A673 (cell line): ENCODE measurements around the gene ITSN2. TPM values are rescaled to one million over a fixed set of nuclear protein-coding genes. Genes with fewer than 3 reads are reported as not detected.

ENCODE experiments used
- BruUV-seq: library from RNA; stranded (reverse); fragments of 400-500 nt; replicated peaks from 2 replicates; lab custom pipeline; 2021; lab: Mats Ljungman, UMichigan
- CTCF ChIA-PET: fragments of 300-600 bp; sonication (Branson Sonifier 250); formaldehyde crosslinking; loops from one replicate; lab custom pipeline; 2022; ENCODE audit warnings: antibody characterized with exemption; lab: Charles Lee
- POLR2A ChIA-PET: fragments of 300-600 bp; sonication (Branson Sonifier 250); formaldehyde crosslinking; loops from one replicate; lab custom pipeline; 2022; ENCODE audit warnings: antibody characterized with exemption; ENCODE audit not compliant: low non-redundant PET; lab: Charles Lee
- DNase-seq: peaks from one replicate; pipeline ENCODE4 v3.0.0-alpha.2; 2015; ENCODE audit warnings: low spot score
- H3K27ac ChIP-seq: fragments of 200-600 bp; sonication (generic); 2 replicates; pipeline ENCODE4 v1.5.1; 2016; ENCODE audit warnings: mixed run types, low read depth, mild to moderate bottlenecking, mixed read lengths, antibody characterized with exemption, low read length; ENCODE audit not compliant: poor library complexity, severe bottlenecking
- H3K27me3 ChIP-seq: fragments of 200-600 bp; sonication (generic); replicated peaks from 2 replicates; pipeline ENCODE4 v1.6.1; 2017; ENCODE audit warnings: mixed run types, low read depth, mild to moderate bottlenecking, mixed read lengths, antibody characterized with exemption, low read length; ENCODE audit not compliant: insufficient read depth, poor library complexity
- H3K36me3 ChIP-seq: fragments of 200-600 bp; sonication (generic); 2 replicates; pipeline ENCODE4 v1.6.1; 2016; ENCODE audit warnings: mixed run types, mild to moderate bottlenecking, mixed read lengths, antibody characterized with exemption, low read length; ENCODE audit not compliant: insufficient read depth, poor library complexity, severe bottlenecking
- H3K4me1 ChIP-seq: fragments of 200-600 bp; sonication (generic); 2 replicates; pipeline ENCODE4 v1.6.1; 2017; ENCODE audit warnings: mixed run types, mild to moderate bottlenecking, mixed read lengths, antibody characterized with exemption, low read length; ENCODE audit not compliant: insufficient read depth, poor library complexity, severe bottlenecking
- H3K4me3 ChIP-seq: fragments of 200-600 bp; sonication (generic); 2 replicates; pipeline ENCODE4 v1.5.1; 2016; ENCODE audit warnings: low read depth, mixed run types, mild to moderate bottlenecking, mixed read lengths, low read length; ENCODE audit not compliant: poor library complexity, severe bottlenecking
- H3K9me3 ChIP-seq: fragments of 200-600 bp; sonication (generic); 2 replicates; pipeline ENCODE4 v1.6.1; 2016; ENCODE audit warnings: mixed run types, low read depth, mild to moderate bottlenecking, mixed read lengths, antibody characterized with exemption, low read length; ENCODE audit not compliant: poor library complexity, severe bottlenecking
- EZH2 ChIP-seq: fragments of 200-600 bp; sonication (generic); IDR thresholded peaks from 2 replicates; pipeline ENCODE4 v1.6.1; 2017; ENCODE audit warnings: borderline replicate concordance, low read depth, mild to moderate bottlenecking, mixed read lengths, antibody characterized with exemption, low read length; ENCODE audit not compliant: poor library complexity, severe bottlenecking
- intact Hi-C: fragments of 100-400 bp; cut with micrococcal nuclease; formaldehyde crosslinking; loops from one replicate; pipeline ENCODE4 v1.10.0; 2022; ENCODE audit not compliant: unreplicated experiment
- total RNA-seq: library from RNA; stranded (reverse); gene quantifications from 2 replicates; pipeline ENCODE4 v1.2.3, GENCODE V29; 2021
- TF ChIP-seq, protein P1 (sequence below): fragments of 300-800, 200-600 bp; sonication (generic); conservative IDR thresholded peaks from 2 replicates; pipeline ENCODE4 v1.5.1; 2017; ENCODE audit warnings: low read depth, mild to moderate bottlenecking, antibody characterized with exemption, low read length, moderate library complexity, mixed read lengths

Gene ITSN2
- total RNA-seq, 1 experiment from 2014 or later: 16.4 TPM

DNA sequence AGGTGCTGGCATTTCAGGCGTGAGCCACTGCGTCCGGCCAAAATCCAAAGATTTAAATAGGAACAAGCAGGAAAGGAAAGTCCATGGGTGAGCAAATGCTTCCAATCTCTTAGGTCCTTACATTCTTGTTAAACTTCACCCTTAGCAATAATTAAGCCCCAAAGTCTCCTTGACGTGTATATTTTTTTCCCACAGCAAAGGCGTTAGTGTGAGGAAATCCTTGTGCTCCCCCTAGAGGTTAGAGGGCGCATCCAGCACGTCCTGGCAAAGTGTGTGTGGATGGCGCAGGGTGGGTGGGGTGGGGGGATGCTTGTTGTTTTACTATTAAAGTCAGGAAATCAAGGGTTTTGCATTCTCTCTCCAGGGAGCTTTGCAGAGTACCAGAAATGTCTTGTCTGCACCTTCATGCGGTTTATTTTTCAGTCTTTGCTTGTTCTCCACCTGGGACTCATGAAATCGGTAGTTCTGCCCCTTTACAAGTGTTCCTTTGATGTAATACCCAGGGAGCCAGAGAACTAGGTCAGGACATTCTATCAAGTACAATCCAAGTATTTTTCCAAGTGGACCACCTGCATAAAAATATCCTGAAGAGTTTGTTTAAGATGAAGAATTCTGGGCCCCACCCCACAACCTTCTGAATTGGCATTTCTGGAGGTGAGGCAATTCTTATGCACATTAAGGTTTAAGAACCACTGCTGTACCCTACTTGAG, 22.2 kb upstream of the ITSN2 start:
- DNase-seq: peak; percentile 87
- no TSS peak for BruUV-seq
- Histone ChIP-seq H3K27ac (no peak overlapping the region), H3K36me3 (no peaks in the 10 kb centered on the region), H3K4me1 (no peaks in the 10 kb centered on the region), H3K4me3 (no peak overlapping the region), H3K27me3 (no peaks in the 10 kb centered on the region), H3K9me3 (no peaks in the 10 kb centered on the region)
- ChIA-PET CTCF (no interaction called here), POLR2A (no interaction called here)
- intact Hi-C loops: loop anchor here (5.0 kb wide), 4 partner anchors 150 to 555 kb away; partner anchors contain the start of gene TP53I3
- TF ChIP-seq, protein P1, sequence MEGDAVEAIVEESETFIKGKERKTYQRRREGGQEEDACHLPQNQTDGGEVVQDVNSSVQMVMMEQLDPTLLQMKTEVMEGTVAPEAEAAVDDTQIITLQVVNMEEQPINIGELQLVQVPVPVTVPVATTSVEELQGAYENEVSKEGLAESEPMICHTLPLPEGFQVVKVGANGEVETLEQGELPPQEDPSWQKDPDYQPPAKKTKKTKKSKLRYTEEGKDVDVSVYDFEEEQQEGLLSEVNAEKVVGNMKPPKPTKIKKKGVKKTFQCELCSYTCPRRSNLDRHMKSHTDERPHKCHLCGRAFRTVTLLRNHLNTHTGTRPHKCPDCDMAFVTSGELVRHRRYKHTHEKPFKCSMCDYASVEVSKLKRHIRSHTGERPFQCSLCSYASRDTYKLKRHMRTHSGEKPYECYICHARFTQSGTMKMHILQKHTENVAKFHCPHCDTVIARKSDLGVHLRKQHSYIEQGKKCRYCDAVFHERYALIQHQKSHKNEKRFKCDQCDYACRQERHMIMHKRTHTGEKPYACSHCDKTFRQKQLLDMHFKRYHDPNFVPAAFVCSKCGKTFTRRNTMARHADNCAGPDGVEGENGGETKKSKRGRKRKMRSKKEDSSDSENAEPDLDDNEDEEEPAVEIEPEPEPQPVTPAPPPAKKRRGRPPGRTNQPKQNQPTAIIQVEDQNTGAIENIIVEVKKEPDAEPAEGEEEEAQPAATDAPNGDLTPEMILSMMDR: peak; percentile 64
- TF ChIP-seq EZH2: no peak

DNA sequence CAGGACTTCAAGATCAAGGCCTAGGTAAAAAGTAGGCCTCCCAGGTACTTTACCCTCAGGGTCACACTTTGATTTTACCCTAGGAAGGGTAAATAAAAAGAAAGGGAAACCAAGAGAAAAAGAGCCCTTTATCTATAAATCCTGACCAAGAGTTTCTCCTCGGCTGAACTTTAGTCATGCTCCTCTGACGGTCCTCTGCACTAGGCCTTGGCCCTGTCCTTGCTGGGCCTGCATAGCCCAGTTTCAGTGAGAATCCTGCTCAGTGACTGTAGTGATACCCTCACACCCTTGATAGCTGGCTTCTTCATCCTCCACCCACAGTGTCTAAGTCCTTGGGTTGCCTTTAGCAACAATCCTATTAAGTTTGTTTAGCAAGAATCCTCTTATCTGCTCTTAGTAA, 20.5 kb upstream of the ITSN2 start:
- Histone ChIP-seq H3K36me3 (no peaks in the 10 kb centered on the region), H3K4me1 (no peaks in the 10 kb centered on the region), H3K9me3 (no peaks in the 10 kb centered on the region), H3K4me3 (no peak overlapping the region), H3K27me3 (no peaks in the 10 kb centered on the region), H3K27ac (no peak overlapping the region)
- TF ChIP-seq, protein P1: no peak
- no peak for TF ChIP-seq EZH2
- ChIA-PET POLR2A (no interaction called here), CTCF (no interaction called here)
- intact Hi-C loops: loop anchor here (5.0 kb wide), 4 partner anchors 149 to 554 kb away; partner anchors contain the start of gene TP53I3
- no TSS peak for BruUV-seq
- no peak for DNase-seq

DNA sequence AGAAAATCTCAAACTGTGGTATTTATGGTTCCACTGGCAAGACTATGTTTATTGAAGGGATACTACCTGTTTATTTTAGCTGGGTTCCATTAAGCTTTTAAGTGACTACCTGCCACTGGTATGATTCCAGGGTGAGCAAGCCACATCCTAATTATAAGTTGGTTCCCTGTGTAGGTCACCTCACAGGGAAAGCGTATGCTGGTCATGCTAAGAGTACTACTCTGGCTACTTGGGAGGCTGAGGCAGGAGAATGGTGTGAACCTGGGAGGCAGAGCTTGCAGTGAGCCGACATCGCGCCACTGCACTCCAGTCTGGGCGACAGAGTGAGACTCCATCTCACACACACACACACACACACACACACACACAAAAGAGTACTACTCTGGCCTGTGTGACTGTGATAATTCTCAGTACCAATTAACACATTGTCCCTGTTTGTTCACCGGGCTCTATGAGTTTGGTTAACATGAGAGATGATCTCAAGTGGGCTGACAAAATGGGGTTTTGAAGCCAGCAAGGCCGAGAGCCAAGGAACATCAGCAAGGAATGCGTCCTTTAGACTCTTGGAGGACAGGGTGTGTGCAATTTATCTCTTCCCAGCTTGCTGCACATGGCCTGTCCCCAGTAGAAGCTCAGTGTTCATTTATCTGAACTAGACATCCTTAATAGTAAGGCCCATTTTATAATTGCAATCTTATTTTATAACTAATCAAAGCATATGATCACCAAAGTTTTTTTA, 15.2 kb upstream of the ITSN2 start:
- ChIA-PET CTCF (no interaction called here), POLR2A (no interaction called here)
- Histone ChIP-seq H3K4me1 (no peaks in the 10 kb centered on the region), H3K27me3 (no peaks in the 10 kb centered on the region), H3K4me3 (no peak overlapping the region), H3K36me3 (no peaks in the 10 kb centered on the region), H3K9me3 (no peaks in the 10 kb centered on the region), H3K27ac (no peak overlapping the region)
- TF ChIP-seq EZH2: no peak
- TF ChIP-seq, protein P1: no peak
- no peak for DNase-seq
- intact Hi-C loops: no loop called here
- BruUV-seq: no TSS peak
